Amniotic epithelial cell (primary cell): ENCODE measurements around the gene RNF222.
A peak's percentile ranks its signal among the peaks of the same experiment; 100 is the strongest.
"Not testable (repeated sequence)": the region's sequence is repeated elsewhere in the genome, so short reads cannot be mapped to it uniquely, and the experiment has no call there.

Source experiments
- DNase-seq: peaks from one replicate; pipeline ENCODE4 v3.0.0-alpha.2; 2010; ENCODE audit warnings: low read depth

The RNF222 gene

DNA sequence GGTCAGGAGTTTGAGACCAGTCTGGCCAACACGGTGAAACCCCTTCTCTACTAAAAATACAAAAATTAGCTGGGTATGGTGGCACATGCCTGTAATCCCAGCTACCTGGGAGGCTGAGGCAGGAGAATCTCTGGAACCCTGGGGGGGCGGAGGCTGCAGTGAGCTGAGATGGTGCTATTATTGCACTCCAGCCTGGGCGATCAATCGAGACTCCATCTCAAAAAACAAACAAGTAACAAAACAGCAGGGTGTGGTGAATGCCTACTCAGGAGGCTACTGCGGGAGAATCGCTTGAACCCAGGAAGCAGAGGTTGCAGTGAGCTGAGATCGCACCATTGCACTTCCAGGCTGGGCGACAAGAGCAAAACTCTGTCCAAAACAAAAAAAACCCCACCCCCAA lies 19.5 kb downstream of the RNF222 start:
- not testable (repeated sequence) for DNase-seq

DNA sequence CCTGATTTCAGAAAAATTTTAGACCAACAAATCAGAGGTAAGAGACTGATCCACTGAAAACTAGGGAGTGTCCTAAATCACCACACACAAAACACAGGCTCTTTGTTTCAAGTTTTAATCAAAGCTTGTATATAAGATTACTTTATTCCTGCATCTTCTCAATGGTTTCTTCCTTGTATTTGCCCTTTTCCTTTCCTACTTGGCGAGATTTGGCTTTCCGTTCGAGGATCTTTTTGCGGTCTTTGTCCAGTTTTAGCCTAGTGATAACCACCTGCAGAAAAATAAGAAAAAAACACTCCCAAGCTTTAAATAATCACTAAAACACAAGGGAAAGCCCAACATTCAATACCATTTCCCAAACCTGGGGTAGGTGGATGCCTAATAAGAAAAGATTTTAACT lies 20.2 kb downstream of the RNF222 start:
- no peak for DNase-seq

DNA sequence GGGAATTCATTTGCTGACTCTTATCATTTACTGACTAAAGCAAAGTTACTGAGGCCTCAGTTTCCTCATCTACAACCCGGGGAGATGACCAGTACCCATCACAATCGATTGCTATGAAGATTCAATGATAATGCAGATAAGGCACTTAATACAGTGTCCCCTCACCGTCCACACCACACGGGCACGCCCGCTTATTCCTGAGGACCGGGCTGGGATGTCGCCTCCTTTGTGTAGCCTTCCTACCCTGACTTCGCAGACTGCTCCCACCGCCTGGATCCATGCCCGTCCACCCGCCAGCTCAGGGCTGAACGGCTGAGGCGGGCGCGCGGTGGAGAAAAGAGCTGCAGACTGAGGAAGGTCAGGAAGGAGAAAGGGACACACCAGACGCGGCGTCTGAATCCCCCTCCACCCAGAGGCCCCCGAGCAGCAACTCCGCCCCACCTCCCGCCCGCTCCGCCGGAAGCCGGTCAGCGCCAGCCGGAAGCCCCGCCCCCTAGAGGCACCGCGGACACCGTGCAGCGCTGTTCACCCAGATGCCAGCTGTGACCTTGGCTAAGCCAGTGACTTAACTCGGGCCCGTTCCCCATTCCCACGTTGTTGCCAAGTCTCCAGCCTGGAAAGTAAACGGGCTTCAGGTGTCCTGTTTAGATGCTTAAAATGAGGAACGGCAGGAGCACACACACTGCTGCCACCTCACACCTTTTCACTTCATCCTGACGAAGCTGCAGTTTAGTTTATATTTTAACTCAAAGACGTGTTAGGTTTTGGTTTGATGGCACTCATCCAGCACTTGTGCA lies 21.2 kb downstream of the RNF222 start, which contains the start of gene KRABD2:
KRABD2 (minus strand) TSS at position 434 of the 797 bp plus-strand sequence.
- DNase-seq = peak; percentile 77

DNA sequence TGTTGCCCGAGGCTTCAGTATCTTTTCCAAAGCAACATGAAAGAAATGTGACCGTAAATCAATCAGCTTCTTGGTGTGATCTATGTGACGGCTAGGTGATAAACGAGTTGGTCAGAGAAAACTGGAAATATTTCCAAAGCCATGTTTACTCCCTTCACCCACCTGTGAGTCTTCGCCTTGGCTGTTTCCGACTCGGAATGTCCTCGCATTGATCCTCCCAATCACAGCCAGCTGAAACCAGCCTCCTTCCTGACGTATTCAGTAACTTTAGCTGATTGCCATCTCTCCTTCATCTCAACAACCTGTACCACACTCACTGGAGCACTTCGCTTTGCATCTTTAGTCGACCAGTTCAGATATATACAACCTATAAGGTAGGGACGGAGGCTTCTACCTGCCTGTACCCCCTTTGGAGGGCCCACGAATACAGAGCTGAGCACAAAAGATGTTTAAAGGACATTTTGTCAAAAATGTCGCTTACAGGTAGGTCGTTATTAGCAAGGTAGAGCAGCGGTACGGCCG lies 21.8 kb downstream of the RNF222 start:
- peak; percentile 17 for DNase-seq

DNA sequence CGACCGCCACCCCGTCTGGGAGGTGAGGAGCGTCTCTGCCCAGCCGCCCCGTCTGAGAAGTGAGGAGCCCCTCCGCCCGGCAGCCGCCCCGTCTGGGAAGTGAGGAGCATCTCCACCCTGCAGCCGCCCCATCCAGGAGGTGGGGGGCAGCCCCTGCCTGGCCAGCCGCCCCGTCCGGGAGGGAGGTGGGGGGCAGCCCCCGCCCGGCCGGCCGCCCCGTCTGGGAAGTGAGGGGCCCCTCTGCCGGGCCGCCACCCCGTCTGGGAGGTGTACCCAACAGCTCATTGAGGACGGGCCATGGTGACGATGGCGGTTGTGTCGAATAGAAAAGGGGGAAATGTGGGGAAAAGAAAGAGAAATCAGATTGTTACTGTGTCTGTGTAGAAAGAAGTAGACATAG lies 23.8 kb downstream of the RNF222 start:
- not testable (repeated sequence) for DNase-seq

DNA sequence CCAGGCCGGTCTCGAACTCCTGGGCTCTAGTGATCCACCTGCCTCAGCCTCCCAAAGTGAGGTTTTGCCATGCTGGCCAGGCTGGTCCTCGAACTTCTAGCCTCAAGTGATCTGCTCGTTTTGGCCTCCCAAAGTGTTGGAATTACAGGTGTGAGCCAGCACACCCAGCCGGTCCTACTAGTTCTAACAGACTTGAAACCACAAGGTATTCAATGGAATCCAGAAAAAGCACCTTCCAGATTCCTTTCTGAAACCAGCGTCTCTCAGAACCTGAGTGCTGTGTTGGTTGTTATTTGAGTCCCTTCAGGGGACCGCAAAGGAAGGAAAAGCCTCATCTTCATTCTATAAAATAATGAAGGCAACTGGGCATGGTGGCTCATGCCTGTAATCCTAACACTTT lies 25.2 kb downstream of the RNF222 start:
- DNase-seq = no peak

DNA sequence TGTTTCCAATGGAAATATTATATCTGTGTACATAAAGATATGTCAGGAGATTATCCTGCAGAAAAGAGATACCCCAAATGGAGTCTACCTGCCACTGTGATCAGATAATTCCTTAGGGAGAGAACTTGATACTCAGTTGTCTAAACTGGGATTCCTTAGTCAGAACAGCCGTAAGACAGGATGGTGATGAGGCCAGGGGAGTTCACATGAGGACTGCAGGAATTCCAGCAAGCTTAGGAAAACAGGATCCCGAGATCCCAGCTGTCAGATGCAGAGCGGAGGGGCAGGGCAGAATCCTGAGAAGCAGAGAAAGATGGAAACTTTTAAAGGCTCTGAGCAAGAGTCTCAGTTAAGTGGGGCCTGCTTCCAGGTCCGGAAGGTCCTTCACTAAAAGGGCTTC lies 25.8 kb downstream of the RNF222 start:
- DNase-seq = peak; percentile 33

DNA sequence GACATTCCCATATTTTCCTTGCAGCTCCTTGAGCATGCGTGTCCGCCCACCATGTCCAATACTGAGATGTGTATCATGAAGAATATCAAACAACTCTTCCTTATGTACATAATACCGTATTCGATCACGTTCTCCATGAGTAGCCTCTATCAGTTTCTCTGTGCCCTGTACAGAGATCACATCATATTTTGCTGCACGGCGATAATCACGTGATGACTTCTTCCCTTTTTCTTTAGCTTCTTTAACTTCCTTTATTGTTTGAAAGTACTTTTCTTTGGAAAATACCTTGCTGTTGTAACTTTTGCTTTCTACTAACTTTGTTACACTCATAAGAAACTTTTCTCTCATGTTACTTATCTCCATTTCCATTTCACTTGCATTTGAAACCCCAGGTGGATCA lies 27.7 kb downstream of the RNF222 start:
- no peak for DNase-seq

DNA sequence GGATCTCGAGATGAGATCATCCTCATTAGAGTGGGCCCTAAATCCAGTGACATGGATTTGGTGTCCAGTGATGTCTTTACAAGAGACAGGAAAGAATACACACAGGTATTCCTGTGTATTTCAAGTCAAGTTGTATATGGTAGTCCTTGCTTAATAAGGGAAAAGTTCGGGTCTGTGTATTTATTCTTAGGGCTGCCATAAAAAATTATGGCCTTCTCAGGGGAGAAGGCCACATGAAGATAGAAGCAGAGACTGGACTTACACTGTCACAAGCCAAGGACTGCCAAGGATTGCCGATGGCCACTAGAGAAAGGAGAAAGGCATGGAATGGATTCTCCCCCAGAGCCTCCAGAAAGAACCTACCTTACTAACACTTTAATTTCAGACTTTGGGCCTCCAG lies 29.4 kb downstream of the RNF222 start:
- no peak for DNase-seq

DNA sequence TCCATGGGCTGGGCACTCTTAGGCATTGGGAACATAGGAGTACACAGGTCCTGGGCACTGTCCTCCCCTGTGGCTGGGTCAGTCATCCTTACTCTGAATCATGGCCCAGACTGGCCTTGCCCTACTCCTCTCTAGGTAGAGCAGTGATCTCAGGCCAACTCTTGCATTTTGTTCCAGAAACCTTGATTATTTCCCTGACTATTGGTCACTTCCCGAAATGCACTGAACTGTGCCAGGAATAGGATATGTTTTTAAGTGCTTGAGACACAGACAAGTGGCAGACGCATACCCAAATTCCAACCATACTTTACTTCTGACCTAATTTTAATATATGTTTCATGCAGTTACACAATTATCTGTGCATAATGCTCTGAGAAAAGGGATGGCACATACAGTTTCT lies 31.4 kb downstream of the RNF222 start:
- DNase-seq = peak; percentile 84

DNA sequence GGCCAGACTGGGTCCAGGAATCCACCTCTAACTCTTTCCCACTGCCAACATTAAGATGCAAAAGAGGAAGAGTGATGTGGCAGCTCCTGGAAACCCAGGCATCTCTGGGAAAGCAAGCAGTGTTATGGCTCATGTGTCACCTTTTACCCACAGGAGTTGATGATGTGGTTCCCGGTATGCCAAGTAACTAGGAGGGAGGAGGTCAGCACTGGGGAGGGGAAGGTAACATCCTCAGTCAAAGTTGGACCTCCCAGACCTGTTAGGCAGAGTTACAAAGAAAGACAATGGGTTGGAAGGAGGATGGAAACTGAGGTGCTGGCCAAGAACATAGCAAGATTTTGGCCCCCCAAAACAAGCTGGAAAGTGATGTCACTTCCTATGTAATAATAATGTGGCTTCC lies 32.5 kb downstream of the RNF222 start:
- peak; percentile 58 for DNase-seq

DNA sequence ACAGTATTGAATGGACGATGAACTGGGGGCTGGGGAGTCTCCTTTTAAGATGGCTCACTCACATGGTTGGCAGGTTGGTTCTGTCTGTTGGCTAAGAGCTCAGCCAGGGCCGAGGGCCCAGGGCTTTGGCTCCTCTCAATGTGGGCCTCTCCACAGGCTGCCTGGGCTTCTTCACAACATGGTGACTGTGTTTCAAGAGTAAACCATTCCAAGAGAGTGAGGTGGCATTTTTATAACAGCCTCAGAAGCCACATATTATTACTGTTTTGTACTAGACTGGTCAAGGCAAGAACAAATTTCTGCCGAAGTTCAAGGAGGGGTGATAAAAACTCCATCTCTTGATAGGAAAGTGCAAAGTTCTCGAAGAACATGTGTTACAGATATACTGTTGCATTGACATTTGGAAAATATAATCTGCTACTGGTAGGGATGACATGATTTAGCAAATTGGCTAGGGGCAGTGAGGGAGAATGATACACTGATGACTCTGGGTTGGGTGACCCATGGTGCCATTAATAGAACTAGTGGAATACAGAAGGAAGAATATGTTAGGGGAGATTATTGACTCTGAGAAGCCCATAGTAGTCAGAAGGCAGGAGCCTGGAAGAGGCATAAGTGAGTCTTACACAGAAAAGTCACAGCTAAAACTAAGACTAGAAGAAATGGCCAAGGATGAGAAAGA lies 34.8 kb downstream of the RNF222 start:
- peak; percentile 72 for DNase-seq

DNA sequence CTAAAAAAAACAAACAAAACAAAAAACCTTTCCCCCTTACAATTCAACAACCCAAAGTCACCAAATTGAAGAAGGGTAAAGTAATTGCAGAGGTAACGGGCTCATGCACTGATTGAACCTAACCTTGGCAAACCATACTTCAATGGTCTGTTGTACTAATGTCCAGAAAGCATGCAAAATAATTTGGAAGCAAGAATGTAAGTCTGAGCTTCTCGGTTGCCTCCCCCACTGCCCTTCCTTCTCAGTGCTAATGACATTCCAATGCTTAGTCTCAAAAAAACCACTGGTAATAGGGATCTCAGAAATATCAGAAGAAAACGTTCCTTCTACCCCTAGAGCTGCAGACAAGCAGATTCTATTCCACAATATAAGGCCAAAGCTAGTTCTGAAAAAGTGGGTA lies 36.9 kb downstream of the RNF222 start:
- DNase-seq = no peak

DNA sequence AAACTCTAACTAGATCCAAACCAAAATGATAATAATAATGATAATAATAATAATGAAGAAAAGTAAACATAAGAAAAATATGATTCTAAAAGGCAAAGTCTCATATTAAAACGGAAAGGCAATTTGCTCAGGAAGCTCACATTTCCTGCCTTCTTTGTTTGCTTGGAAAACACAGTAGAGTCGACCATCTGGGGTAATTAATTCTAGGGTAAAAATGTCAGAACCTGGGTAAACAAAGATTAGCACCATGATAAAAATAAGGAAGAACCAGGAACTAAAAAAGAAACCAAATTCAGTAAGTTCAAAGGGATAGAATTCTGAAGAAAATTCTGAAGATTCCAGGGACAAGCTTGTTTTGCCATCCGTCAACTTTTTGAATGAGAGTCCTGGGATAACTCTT lies 37.4 kb downstream of the RNF222 start:
- peak; percentile 20 for DNase-seq

DNA sequence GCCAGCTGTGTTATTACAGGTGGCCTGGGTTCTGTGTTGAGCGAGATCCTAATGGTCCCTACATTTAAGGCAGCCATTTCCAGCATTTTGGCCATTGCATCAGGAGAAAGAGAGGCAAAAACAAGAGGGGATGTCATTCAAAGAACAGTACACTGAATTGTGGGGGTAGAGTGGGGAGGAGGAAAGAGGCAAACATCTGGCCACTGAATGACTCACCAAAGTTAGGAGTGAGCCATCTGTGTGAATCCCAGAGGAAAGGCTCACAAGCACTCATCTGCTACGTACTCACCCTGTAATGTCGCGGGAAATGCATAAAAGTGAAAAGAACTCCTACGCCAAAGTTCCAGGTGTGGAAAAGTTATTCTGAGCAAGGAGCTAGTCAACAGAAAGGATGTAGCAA lies 37.9 kb downstream of the RNF222 start:
- DNase-seq = peak; percentile 88

DNA sequence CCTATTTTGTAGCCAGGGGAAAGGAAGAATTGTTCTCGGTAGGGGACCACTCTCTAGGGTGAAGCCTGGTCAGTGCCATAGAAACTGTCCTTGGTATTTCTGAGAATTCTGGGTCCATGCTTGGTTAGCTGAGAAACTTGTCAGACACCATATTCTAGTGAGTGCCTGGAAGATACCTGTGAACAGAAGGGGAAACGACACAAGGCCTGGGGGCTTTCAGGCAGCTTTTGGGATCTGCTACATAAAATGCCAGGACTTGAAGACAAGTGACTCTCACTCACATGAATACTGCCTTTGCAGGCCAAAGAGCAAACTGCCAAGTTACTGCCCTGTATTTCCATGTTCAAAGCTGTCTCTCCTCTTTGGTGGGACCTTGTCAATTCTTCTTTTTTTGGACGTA lies 39.7 kb downstream of the RNF222 start:
- no peak for DNase-seq

DNA sequence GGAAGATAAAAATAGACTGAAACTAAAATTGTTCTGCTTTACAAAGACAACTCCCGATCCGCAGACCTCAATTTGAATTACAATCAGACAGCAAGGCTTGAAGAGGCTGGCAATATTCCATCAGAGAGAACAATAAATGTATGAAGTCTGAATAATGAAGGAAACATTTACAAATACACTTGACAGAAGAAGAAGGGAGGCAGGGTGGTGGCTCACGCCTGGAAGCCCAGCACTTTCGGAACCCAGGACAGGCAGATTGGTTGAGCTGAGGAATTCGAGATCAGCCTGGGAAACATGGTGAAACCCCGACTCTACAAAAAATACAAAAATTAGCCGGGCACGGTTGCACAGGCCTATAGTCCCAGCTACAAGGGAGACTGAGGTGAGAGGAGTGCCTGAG lies 43.4 kb downstream of the RNF222 start:
- DNase-seq = no peak

DNA sequence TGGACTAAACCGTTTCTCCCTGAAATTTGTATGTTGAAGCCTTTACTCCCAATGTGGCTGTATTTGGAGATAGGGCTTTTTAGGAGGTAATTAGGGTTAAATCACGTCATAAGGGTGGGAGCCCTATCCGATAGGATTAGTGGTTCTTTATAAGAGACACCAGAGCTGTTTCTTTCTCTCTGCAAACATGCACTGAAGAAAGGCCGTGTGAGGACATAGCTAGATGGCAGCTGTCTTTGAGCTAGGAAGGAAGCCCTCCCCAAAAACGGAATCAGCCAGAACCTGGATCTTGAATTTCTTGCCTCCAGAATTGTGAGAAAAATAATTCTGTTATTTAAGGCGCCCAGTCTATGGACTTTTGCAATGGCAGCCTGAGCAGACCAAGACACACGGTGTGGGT lies 43.9 kb downstream of the RNF222 start:
- DNase-seq = no peak

DNA sequence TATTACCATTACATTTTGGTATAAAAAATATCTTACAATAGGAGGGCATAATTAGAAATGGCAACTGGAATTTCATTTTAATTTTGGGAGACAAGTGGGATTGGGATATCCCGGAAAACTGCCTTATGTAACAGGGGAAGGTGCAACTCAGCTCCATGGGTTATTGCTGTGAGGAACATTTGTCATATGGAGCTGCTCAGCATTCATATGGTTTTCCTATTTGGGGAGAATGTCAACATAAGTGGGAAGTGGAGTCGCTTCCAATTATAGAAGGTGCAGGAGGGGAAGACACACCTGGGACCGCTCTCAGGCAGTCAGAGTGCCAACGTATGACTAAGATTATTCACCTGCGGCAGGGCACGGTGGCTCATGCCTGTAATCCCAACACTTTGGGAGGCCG lies 47.3 kb downstream of the RNF222 start:
- no peak for DNase-seq

DNA sequence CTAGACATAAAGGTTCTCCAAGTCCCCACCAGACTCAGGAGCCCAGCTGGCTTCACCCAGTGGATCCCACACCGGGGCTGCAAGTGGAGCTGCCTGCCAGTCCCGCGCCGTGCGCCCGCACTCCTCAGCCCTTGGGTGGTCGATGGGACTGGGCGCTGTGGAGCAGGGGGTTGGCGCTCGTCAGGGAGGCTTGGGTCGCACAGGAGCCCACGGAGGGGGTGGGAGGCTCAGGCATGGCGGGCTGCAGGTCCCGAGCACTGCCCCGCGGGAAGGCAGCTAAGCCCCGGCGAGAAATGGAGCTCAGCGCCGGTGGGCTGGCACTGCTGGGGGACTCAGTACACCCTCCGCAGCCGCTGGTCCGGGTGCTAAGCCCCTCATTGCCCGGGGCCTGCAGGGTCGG lies 50.6 kb downstream of the RNF222 start:
- not testable (repeated sequence) for DNase-seq

DNA sequence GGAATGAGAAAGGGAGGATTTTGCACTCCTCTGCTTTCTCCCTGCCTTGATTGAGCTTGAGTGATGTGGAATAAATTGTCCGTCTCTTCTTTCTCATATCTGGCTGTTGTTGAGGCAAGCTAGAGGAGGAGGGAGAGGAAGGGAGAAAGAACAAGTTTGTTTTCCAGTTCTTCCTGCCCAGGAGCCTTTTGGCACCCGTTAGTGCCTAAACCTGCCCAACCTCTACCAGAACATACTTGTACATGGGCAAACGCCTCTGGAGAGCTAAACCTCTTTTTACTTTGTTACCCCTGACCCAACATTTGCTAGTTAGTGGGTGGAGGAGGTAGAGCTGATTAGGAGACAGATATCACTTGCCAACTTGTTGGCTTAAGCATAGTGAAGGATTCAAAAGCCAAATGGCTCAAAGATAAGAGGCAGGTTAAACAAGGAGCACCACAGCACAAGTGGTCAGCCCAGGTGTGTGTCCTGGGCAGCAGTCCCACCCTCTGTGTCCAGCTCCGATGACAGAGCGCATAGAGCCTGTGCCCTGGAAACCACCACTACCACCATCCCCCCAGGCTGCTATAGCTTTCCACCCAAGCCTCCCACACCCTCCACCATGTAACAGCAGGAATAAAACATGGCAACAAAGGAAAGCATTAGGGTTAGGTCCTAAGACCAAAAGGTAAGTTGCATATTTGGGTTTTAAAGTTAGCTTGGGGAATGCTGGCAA lies 51.5 kb downstream of the RNF222 start:
- no peak for DNase-seq

DNA sequence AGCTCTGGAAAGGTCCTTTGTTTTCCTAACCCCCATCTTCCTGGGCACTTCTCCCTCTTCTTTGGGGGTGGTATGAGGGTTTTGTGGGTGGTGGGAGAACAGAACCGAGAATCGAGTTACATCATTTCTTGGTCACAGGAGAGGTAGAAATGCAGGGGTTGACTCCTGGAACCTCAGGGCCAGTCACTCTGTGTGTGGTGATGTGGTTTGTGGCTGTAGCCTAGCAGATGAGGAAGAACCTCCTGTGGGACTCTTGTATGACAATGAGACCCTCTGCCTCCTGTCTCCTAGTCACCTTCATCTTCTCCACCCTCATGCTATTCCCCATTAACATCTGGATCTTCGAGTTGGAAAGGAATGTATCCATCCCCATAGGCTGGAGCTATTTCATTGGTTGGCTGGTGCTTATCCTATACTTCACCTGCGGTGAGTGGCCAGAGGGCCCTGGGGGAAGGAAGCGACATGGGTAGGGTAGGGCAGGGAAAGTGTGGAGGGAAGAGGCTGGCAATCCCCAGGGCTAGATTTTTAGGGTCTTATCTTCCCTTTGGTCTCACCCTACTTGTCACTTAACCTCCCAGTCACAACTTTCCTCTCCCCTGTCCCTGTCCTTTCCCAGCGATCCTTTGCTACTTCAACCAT lies 52.5 kb downstream of the RNF222 start:
- DNase-seq = no peak
